Neural progenitor cell (in vitro differentiated cells): Measurements from ENCODE around the gene GXYLT2. TPM values are rescaled to one million over a fixed set of nuclear protein-coding genes. Genes with fewer than 3 reads are reported as not detected.

ENCODE experiments used
- DNase-seq: peaks from one replicate; pipeline ENCODE4 v3.0.0-alpha.2; 2016; ENCODE audit warnings: low spot score
- H2AFZ ChIP-seq: fragments of 200-600 bp; sonication (generic); replicated peaks from 2 replicates; pipeline ENCODE4 v1.6.1; 2016; ENCODE audit warnings: antibody characterized with exemption
- H3F3A ChIP-seq: fragments of 200-600 bp; sonication (generic); 2 replicates; pipeline ENCODE4 v1.6.1; 2016; ENCODE audit warnings: antibody characterized with exemption, low read depth
- H3K27ac ChIP-seq: fragments of 200-600 bp; sonication (generic); 2 replicates; pipeline ENCODE4 v1.5.1; 2016; ENCODE audit warnings: mild to moderate bottlenecking
- H3K27me3 ChIP-seq: fragments of 200-600 bp; sonication (generic); 2 replicates; pipeline ENCODE4 v1.6.1; 2016; ENCODE audit warnings: mild to moderate bottlenecking, moderate library complexity
- H3K36me3 ChIP-seq: fragments of 200-600 bp; sonication (generic); 2 replicates; pipeline ENCODE4 v1.5.1; 2016
- H3K4me1 ChIP-seq: fragments of 200-600 bp; sonication (generic); 2 replicates; pipeline ENCODE4 v1.6.1; 2016; ENCODE audit warnings: mixed run types
- H3K4me2 ChIP-seq: fragments of 200-600 bp; sonication (generic); 2 replicates; pipeline ENCODE4 v1.6.1; 2016
- H3K4me3 ChIP-seq: fragments of 200-600 bp; sonication (generic); 2 replicates; pipeline ENCODE4 v1.5.1; 2016
- H3K79me2 ChIP-seq: fragments of 200-600 bp; sonication (generic); 2 replicates; pipeline ENCODE4 v1.6.1; 2016; ENCODE audit warnings: low read depth
- H3K9ac ChIP-seq: fragments of 200-600 bp; sonication (generic); 2 replicates; pipeline ENCODE4 v1.6.1; 2016
- H3K9me3 ChIP-seq: fragments of 200-600 bp; sonication (generic); 2 replicates; pipeline ENCODE4 v1.5.1; 2016; ENCODE audit warnings: low read depth
- H4K20me1 ChIP-seq: fragments of 200-600 bp; sonication (generic); 2 replicates; pipeline ENCODE4 v1.6.1; 2016; ENCODE audit warnings: low read depth
- H3K27ac Mint-ChIP-seq: 3 replicates; pipeline ENCODE4 v1.8.0; 2021; ENCODE audit warnings: mixed read lengths
- H3K27me3 Mint-ChIP-seq: 2 replicates; pipeline ENCODE4 v1.8.0; 2022; ENCODE audit warnings: low read depth, mild to moderate bottlenecking, inconsistent platforms, moderate library complexity, mixed read lengths; ENCODE audit not compliant: insufficient read depth
- H3K36me3 Mint-ChIP-seq: 3 replicates; pipeline ENCODE4 v1.8.0; 2021; ENCODE audit warnings: mixed read lengths
- H3K4me1 Mint-ChIP-seq: 3 replicates; pipeline ENCODE4 v1.8.0; 2021; ENCODE audit warnings: mixed read lengths
- H3K4me3 Mint-ChIP-seq: 3 replicates; pipeline ENCODE4 v1.8.0; 2021; ENCODE audit warnings: mild to moderate bottlenecking, moderate library complexity, mixed read lengths
- H3K9me3 Mint-ChIP-seq: 3 replicates; pipeline ENCODE4 v1.8.0; 2020; ENCODE audit warnings: mixed read lengths
- CTCF ChIP-seq: fragments of 200-600 bp; sonication (generic); IDR thresholded peaks from 2 replicates; pipeline ENCODE4 v1.5.1; 2017; ENCODE audit warnings: antibody characterized with exemption, mild to moderate bottlenecking
- EZH2 ChIP-seq: fragments of 200-600 bp; sonication (generic); IDR thresholded peaks from 2 replicates; pipeline ENCODE4 v1.6.1; 2017; ENCODE audit warnings: antibody characterized with exemption, mild to moderate bottlenecking, moderate library complexity
- EZH2phosphoT487 ChIP-seq: fragments of 200-600 bp; sonication (generic); IDR thresholded peaks from 2 replicates; pipeline ENCODE4 v1.6.1; 2017; ENCODE audit warnings: antibody characterized with exemption
- total RNA-seq: library from RNA; depleted of rRNA; stranded (reverse); fragments of >200 nt; gene quantifications from 2 replicates; pipeline ENCODE4 v1.2.3, GENCODE V29; 2015; ENCODE audit warnings: low replicate concordance

Gene GXYLT2
- total RNA-seq, 1 donor from 2014 or later: 3.6 TPM

- Histone ChIP-seq H3K27ac (no peak overlapping the region), H2AFZ (no peak overlapping the region), H3K36me3 (no peaks in the 10 kb centered on the region), H4K20me1 (no peaks in the 10 kb centered on the region), H3K9ac (no peak overlapping the region), H3K9me3 (no peaks in the 10 kb centered on the region), H3K4me2 (no peak overlapping the region), H3K27me3 (no peaks in the 10 kb centered on the region), H3K4me3 (no peak overlapping the region), H3K4me1 (peaks cover 15% of the 10 kb centered on the region), H3F3A (no peaks in the 10 kb centered on the region), H3K79me2 (no peaks in the 10 kb centered on the region)
- no peak overlapping the region for H3K4me3 Mint-ChIP-seq
- H3K9me3 Mint-ChIP-seq: no peaks in the 10 kb centered on the region
- H3K4me1 Mint-ChIP-seq: peaks cover 16% of the 10 kb centered on the region
- H3K27ac Mint-ChIP-seq: no peak overlapping the region
- DNase-seq: no peak
- no peaks in the 10 kb centered on the region for H3K27me3 Mint-ChIP-seq
- TF ChIP-seq EZH2: no peak
- no peak for TF ChIP-seq EZH2phosphoT487
- no peak for TF ChIP-seq CTCF
- H3K36me3 Mint-ChIP-seq: no peaks in the 10 kb centered on the region
Measured at GRCh38 chr3:72950372-72950771, 62.5 kb downstream of the GXYLT2 start.

- H3K27me3 Mint-ChIP-seq: no peaks in the 10 kb centered on the region
- H3K4me1 ChIP-seq: peaks cover 15% of the 10 kb centered on the region
- no peak overlapping the region for H3K27ac ChIP-seq
- H3K9ac ChIP-seq: no peak overlapping the region
- no peak overlapping the region for H3K4me2 ChIP-seq
- no peaks in the 10 kb centered on the region for H3K27me3 ChIP-seq
- TF ChIP-seq CTCF (no peak), EZH2phosphoT487 (no peak), EZH2 (no peak)
- H3K9me3 Mint-ChIP-seq: no peaks in the 10 kb centered on the region
- H4K20me1 ChIP-seq: no peaks in the 10 kb centered on the region
- H3K4me1 Mint-ChIP-seq: peaks cover 16% of the 10 kb centered on the region
- no peaks in the 10 kb centered on the region for H3K9me3 ChIP-seq
- no peaks in the 10 kb centered on the region for H3K36me3 ChIP-seq
- no peaks in the 10 kb centered on the region for H3F3A ChIP-seq
- H3K4me3 Mint-ChIP-seq: no peak overlapping the region
- H2AFZ ChIP-seq: no peak overlapping the region
- H3K79me2 ChIP-seq: no peaks in the 10 kb centered on the region
- H3K36me3 Mint-ChIP-seq: no peaks in the 10 kb centered on the region
- no peak overlapping the region for H3K4me3 ChIP-seq
- DNase-seq: no peak
- no peak overlapping the region for H3K27ac Mint-ChIP-seq
Measured at GRCh38 chr3:72950801-72951200, 63.0 kb downstream of the GXYLT2 start.

- H3K4me3 ChIP-seq: no peak overlapping the region
- H3K4me1 ChIP-seq: peaks cover 15% of the 10 kb centered on the region
- H4K20me1 ChIP-seq: no peaks in the 10 kb centered on the region
- peaks cover under 1% of the 10 kb centered on the region for H3F3A ChIP-seq
- no peaks in the 10 kb centered on the region for H3K36me3 ChIP-seq
- no peak for DNase-seq
- H3K9ac ChIP-seq: no peak overlapping the region
- H2AFZ ChIP-seq: no peak overlapping the region
- H3K4me2 ChIP-seq: no peak overlapping the region
- H3K36me3 Mint-ChIP-seq: no peaks in the 10 kb centered on the region
- no peaks in the 10 kb centered on the region for H3K9me3 Mint-ChIP-seq
- H3K4me3 Mint-ChIP-seq: no peak overlapping the region
- no peak for TF ChIP-seq CTCF
- TF ChIP-seq EZH2phosphoT487: no peak
- no peak for TF ChIP-seq EZH2
- no peaks in the 10 kb centered on the region for H3K79me2 ChIP-seq
- H3K27me3 ChIP-seq: no peaks in the 10 kb centered on the region
- H3K9me3 ChIP-seq: no peaks in the 10 kb centered on the region
- H3K27me3 Mint-ChIP-seq: no peaks in the 10 kb centered on the region
- no peak overlapping the region for H3K27ac Mint-ChIP-seq
- no peak overlapping the region for H3K27ac ChIP-seq
- peaks cover 20% of the 10 kb centered on the region for H3K4me1 Mint-ChIP-seq
Measured at GRCh38 chr3:72951259-72951722, 63.4 kb downstream of the GXYLT2 start.
